Mesendoderm (in vitro differentiated cells): ENCODE data around the gene PLEKHA5.

ENCODE experiments used
- DNase-seq: peaks from one replicate; pipeline ENCODE4 v3.0.0; 2013
- H2AK5ac ChIP-seq: 2 replicates; pipeline ENCODE4 v1.6.1; 2013; ENCODE audit warnings: low read length, inconsistent platforms
- H2BK120ac ChIP-seq: 2 replicates; pipeline ENCODE4 v1.6.1; 2013; ENCODE audit warnings: low read depth, mild to moderate bottlenecking, low read length, moderate library complexity, mixed read lengths
- H2BK15ac ChIP-seq: replicated peaks from 2 replicates; pipeline ENCODE4 v1.6.1; 2013; ENCODE audit warnings: low read depth, mild to moderate bottlenecking, moderate library complexity
- H2BK5ac ChIP-seq: 2 replicates; pipeline ENCODE4 v1.6.1; 2013; ENCODE audit warnings: low read length, inconsistent platforms
- H3K18ac ChIP-seq: 2 replicates; pipeline ENCODE4 v1.6.1; 2013; ENCODE audit warnings: mild to moderate bottlenecking, low read length, mixed read lengths
- H3K23ac ChIP-seq: one replicate; pipeline ENCODE4 v1.6.1; 2013; ENCODE audit warnings: low read length
- H3K27ac ChIP-seq: 2 replicates; pipeline ENCODE4 v1.5.1; 2013; ENCODE audit warnings: low read depth, mild to moderate bottlenecking, inconsistent platforms, low read length, moderate library complexity
- H3K27me3 ChIP-seq: 2 replicates; pipeline ENCODE4 v1.6.1; 2013; ENCODE audit warnings: low read length, control low read depth, mild to moderate bottlenecking, inconsistent platforms; ENCODE audit not compliant: insufficient read depth, poor library complexity
- H3K36me3 ChIP-seq: 2 replicates; pipeline ENCODE4 v1.6.1; 2013; ENCODE audit warnings: low read length, inconsistent platforms; ENCODE audit not compliant: control insufficient read depth, insufficient read depth
- H3K4ac ChIP-seq: one replicate; pipeline ENCODE4 v1.6.1; 2013; ENCODE audit warnings: low read depth, mild to moderate bottlenecking, low read length, moderate library complexity
- H3K4me1 ChIP-seq: 2 replicates; pipeline ENCODE4 v1.6.1; 2013; ENCODE audit warnings: low read depth, low read length, inconsistent platforms; ENCODE audit not compliant: control insufficient read depth
- H3K4me2 ChIP-seq: 2 replicates; pipeline ENCODE4 v1.6.1; 2013; ENCODE audit warnings: low read length
- H3K4me3 ChIP-seq: 2 replicates; pipeline ENCODE4 v1.5.1; 2013; ENCODE audit warnings: mild to moderate bottlenecking, low read length
- H3K56ac ChIP-seq: one replicate; pipeline ENCODE4 v1.6.1; 2013; ENCODE audit warnings: low read length
- H3K79me1 ChIP-seq: 2 replicates; pipeline ENCODE4 v1.6.1; 2013; ENCODE audit warnings: low read length, inconsistent platforms
- H3K79me2 ChIP-seq: 2 replicates; pipeline ENCODE4 v1.6.1; 2013; ENCODE audit warnings: mild to moderate bottlenecking, low read length; ENCODE audit not compliant: control insufficient read depth, insufficient read depth
- H3K9ac ChIP-seq: 2 replicates; pipeline ENCODE4 v1.6.1; 2013; ENCODE audit warnings: low read length, inconsistent platforms
- H4K5ac ChIP-seq: one replicate; pipeline ENCODE4 v1.6.1; 2013; ENCODE audit warnings: low read length
- H4K8ac ChIP-seq: one replicate; pipeline ENCODE4 v1.6.1; 2013; ENCODE audit warnings: low read depth, mild to moderate bottlenecking, control low read depth, low read length, moderate library complexity
- WGBS: extraction: QIAGEN DNeasy Blood & Tissue Kit; methylation state at CpG from one replicate; pipeline ENCODE4 v1.1.7; 2013; ENCODE audit warnings: low lambda C conversion rate, missing lambda C conversion rate; ENCODE audit not compliant: insufficient coverage; ENCODE audit errors: extremely low coverage; 5-methylcytosine and 5-hydroxymethylcytosine counted together

PLEKHA5 gene

DNA sequence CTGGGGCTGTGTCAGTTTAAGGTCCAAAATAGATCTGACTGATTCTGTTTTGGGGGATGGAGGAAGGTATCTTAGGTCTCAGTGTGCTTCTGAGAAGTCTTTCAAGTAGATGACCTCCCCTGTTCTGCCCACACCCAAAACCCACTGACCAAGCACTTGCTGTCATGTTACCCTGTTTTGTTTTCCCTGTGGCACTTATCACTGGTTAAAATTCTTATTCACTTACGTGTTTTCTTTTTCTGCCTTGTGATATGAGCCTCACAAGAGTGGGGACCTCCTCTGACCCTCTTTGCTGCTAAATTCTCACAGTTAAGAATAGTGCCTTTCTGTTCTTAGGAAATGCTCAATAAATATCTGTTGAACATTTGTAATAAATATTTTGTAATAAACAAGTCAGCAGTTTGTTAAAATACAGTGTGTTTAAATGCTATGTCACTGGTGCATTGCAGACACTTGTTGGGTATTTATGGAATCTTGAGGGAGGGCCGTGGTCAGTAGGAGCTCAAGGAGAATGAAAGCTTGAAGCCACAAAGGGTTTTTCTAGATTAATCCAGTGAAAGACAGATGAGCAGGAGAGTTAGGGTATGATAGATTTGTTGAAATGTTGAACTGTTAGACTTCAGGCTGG is 20.9 kb downstream of the PLEKHA5 start:
- Histone ChIP-seq H2AK5ac (no peak overlapping the region), H3K9ac (no peak overlapping the region), H3K79me2 (peaks cover 34% of the 10 kb centered on the region), H3K79me1 (peaks cover 6% of the 10 kb centered on the region), H3K4me3 (no peak overlapping the region), H3K27ac (no peak overlapping the region), H3K4me2 (no peak overlapping the region), H2BK120ac (no peak overlapping the region), H3K4me1 (no peaks in the 10 kb centered on the region), H3K4ac (no peak overlapping the region), H3K27me3 (no peaks in the 10 kb centered on the region), H3K36me3 (no peaks in the 10 kb centered on the region), H3K18ac (no peak overlapping the region), H4K8ac (no peak overlapping the region), H3K56ac (no peak overlapping the region), H4K5ac (no peak overlapping the region), H2BK5ac (no peak overlapping the region), H2BK15ac (no peak overlapping the region), H3K23ac (no peak overlapping the region)
- DNase-seq, result no peak
- no CpG with 5 or more reads among the region's 2 CpGs for whole genome bisulfite sequencing

GRCh38 chr12:19151298-19151697 is 21.8 kb downstream of the PLEKHA5 start:
- Histone ChIP-seq H3K9ac (no peak overlapping the region), H3K79me1 (peaks cover 8% of the 10 kb centered on the region), H3K79me2 (peaks cover 35% of the 10 kb centered on the region), H2BK5ac (no peak overlapping the region), H3K4ac (no peak overlapping the region), H3K18ac (no peak overlapping the region), H4K5ac (no peak overlapping the region), H3K56ac (no peak overlapping the region), H3K27ac (no peak overlapping the region), H3K27me3 (no peaks in the 10 kb centered on the region), H2AK5ac (no peak overlapping the region), H3K4me1 (no peaks in the 10 kb centered on the region), H3K4me3 (no peak overlapping the region), H3K23ac (no peak overlapping the region), H3K4me2 (no peak overlapping the region), H3K36me3 (no peaks in the 10 kb centered on the region), H2BK15ac (no peak overlapping the region), H2BK120ac (no peak overlapping the region), H4K8ac (no peak overlapping the region)
- no CpG with 5 or more reads among the region's 1 CpG for WGBS
- no peak for DNase-seq

- Histone ChIP-seq H3K56ac (no peak overlapping the region), H3K23ac (no peak overlapping the region), H2BK15ac (no peak overlapping the region), H3K36me3 (no peaks in the 10 kb centered on the region), H3K79me2 (peaks cover 33% of the 10 kb centered on the region), H4K5ac (no peak overlapping the region), H3K27me3 (no peaks in the 10 kb centered on the region), H3K4me3 (no peak overlapping the region), H3K27ac (no peak overlapping the region), H3K4ac (no peak overlapping the region), H2AK5ac (no peak overlapping the region), H3K4me1 (no peaks in the 10 kb centered on the region), H2BK120ac (no peak overlapping the region), H2BK5ac (no peak overlapping the region), H3K9ac (no peak overlapping the region), H3K18ac (no peak overlapping the region), H3K79me1 (peaks cover 9% of the 10 kb centered on the region), H4K8ac (no peak overlapping the region), H3K4me2 (no peak overlapping the region)
- DNase-seq, result no peak
- no CpG with 5 or more reads among the region's 2 CpGs for WGBS
Measured at GRCh38 chr12:19153396-19153795, 23.9 kb downstream of the PLEKHA5 start.

DNA sequence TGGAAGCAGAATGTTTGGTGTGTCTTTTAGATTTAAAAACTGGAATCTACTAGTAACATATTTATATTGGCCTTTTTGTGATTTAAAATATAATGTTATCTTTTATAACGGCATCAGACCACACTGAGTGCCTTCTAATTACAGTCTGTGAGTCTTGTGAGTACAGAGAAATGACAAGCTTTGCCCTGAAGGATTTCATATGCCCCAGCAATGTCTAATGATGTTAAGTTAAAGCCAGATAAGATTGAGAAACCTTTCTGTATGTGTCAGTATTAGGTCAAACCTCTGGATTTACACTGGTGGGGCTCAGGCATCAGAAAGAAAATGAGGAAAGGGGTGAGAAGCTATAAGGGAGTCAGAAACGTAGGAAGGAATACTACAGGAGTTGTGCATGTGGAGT is 25.2 kb downstream of the PLEKHA5 start:
- no peaks in the 10 kb centered on the region for H3K4me1 ChIP-seq
- no peak overlapping the region for H3K27ac ChIP-seq
- H3K18ac ChIP-seq, result no peak overlapping the region
- no peak overlapping the region for H3K4me3 ChIP-seq
- H3K9ac ChIP-seq, result no peak overlapping the region
- no peak overlapping the region for H4K5ac ChIP-seq
- H3K4me2 ChIP-seq, result no peak overlapping the region
- H2BK5ac ChIP-seq, result no peak overlapping the region
- H3K56ac ChIP-seq, result no peak overlapping the region
- H3K79me2 ChIP-seq, result peaks cover 31% of the 10 kb centered on the region
- no peak overlapping the region for H2BK120ac ChIP-seq
- no CpG with 5 or more reads among the region's 2 CpGs for WGBS
- no peak overlapping the region for H4K8ac ChIP-seq
- no peak for DNase-seq
- no peak overlapping the region for H2AK5ac ChIP-seq
- no peak overlapping the region for H3K23ac ChIP-seq
- H3K36me3 ChIP-seq, result no peaks in the 10 kb centered on the region
- no peak overlapping the region for H2BK15ac ChIP-seq
- H3K79me1 ChIP-seq, result peaks cover 7% of the 10 kb centered on the region
- no peak overlapping the region for H3K4ac ChIP-seq
- no peaks in the 10 kb centered on the region for H3K27me3 ChIP-seq

DNA sequence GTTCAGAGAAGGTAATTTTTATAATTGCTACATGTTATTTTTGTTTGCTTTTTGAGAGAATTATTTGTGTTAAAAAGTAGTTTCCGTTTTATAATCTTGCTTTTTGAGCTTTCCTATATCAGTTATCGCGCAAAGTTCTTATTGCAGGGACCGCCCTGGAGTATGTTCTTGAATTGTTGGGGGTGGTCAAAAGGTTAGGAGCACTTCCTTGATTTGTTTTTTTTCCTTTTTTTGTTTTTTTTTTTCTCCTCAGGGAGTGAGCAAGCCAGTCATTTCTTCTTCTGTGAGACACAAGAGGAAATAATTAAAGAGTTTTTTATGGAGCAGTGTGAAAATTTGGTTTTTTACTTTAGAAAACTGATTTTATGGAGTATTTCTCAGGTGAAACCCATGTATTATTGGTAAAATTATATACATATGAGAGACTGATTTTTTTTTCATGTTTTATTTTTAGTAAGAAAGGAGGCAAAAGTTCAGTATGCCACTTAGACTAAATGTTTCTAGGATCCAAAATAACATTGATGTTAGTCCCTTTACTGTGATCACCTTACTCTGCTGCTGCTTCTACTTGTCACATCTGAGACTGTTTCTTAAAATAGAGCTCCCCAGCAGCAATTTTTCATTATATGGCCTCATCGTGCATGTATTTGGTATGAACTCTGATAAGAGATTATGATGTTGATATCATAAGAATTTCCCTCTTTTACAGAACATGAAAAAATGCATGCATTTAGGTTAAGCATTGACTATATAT is 26.6 kb downstream of the PLEKHA5 start:
- H3K23ac ChIP-seq, result no peak overlapping the region
- no peak for DNase-seq
- H3K4me3 ChIP-seq, result no peak overlapping the region
- H2BK15ac ChIP-seq, result no peak overlapping the region
- no CpG with 5 or more reads among the region's 5 CpGs for WGBS
- H3K79me1 ChIP-seq, result peaks cover 4% of the 10 kb centered on the region
- H2AK5ac ChIP-seq, result no peak overlapping the region
- no peaks in the 10 kb centered on the region for H3K4me1 ChIP-seq
- H2BK120ac ChIP-seq, result no peak overlapping the region
- no peak overlapping the region for H3K56ac ChIP-seq
- no peaks in the 10 kb centered on the region for H3K36me3 ChIP-seq
- no peak overlapping the region for H4K5ac ChIP-seq
- H4K8ac ChIP-seq, result no peak overlapping the region
- H3K27me3 ChIP-seq, result no peaks in the 10 kb centered on the region
- no peak overlapping the region for H3K18ac ChIP-seq
- no peak overlapping the region for H3K4ac ChIP-seq
- H3K4me2 ChIP-seq, result no peak overlapping the region
- no peak overlapping the region for H3K27ac ChIP-seq
- H3K9ac ChIP-seq, result no peak overlapping the region
- H3K79me2 ChIP-seq, result peaks cover 20% of the 10 kb centered on the region
- H2BK5ac ChIP-seq, result no peak overlapping the region
